ENCODE measurements around the gene VASN.

VASN gene

DNA sequence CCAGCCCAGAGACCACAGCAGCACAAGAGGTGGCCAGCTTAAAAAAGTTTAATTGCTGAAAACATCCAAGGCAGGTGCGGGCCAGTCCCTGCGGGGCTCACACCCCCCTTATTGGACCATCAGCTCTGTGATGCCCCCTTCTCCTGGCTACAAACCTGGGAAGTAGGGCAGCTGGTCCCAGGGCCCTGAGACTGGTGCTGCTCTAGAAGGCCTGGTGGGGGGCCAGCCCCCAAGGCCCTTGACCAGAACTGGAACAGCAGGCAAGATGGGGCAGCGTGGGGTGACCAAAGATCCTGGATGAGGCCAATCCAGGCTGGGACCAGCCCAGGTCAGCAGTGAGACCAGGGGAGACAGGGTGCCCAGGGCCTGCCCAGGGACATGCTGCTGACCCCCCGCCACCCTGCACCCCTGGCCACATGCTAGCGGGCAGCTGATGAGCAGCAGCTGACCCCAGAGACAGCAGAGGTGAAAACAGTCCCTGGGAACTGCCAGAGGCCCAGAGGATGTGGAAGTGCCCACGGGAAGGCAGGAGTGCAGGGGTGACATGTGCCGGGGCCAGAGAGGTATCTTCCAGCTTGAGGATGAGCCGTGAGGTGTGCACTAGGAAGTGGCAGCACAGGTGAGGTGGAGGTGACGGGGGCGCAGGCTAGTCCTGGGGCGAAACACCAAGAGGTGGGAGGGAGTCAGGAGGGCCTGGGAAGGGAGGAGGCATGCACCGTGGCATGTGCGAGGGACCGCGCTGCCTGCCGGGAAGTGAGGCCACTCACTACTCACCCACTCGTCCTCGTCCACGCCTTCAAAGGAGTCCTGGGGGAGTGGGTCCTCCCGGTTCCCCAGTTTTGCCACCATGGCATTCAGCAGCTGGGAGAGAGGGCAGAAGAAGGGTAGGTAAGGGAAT is 16.9 kb upstream of the VASN start:
- DNase-seq, result no peak

DNA sequence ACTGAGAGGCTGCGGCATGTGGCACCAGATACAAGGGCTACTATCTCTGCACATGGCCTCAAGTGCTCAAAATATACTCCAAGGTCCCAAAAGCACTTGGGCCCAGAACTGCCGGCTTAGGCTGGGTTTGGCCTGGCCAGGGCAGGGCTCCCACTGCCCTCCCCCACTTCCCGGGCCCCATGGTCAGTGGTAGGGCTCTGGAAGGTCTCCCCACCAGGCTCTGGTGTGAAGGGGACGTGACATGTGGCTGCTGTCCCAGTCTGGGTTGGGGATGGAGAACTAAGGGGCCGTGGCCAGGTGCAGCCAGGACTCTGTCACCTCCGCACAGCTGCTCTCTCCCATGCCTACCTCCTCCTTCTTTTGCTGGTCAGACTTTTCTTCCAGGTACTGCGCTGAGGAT is 14.8 kb upstream of the VASN start:
- DNase-seq, result no peak

DNA sequence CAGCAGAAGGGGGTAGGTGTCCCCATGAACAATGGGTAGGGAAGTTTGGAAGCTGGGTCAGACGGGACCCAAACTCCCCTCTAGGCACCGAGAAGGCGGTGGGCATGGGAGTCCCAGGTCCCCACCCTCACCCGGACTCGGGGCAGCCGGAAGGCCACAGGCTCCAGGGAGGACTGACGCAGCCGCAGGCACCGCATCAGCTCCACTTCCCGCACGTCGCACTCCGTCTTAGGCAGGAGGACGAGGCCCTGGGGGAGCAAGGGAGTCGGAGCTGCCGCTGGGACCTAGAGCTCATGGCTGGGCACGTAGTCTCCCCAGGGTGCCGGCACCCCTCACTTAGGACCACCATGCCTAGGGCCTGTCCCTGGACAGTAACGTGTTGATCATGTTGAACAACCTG is 13.4 kb upstream of the VASN start:
- no peak for DNase-seq

DNA sequence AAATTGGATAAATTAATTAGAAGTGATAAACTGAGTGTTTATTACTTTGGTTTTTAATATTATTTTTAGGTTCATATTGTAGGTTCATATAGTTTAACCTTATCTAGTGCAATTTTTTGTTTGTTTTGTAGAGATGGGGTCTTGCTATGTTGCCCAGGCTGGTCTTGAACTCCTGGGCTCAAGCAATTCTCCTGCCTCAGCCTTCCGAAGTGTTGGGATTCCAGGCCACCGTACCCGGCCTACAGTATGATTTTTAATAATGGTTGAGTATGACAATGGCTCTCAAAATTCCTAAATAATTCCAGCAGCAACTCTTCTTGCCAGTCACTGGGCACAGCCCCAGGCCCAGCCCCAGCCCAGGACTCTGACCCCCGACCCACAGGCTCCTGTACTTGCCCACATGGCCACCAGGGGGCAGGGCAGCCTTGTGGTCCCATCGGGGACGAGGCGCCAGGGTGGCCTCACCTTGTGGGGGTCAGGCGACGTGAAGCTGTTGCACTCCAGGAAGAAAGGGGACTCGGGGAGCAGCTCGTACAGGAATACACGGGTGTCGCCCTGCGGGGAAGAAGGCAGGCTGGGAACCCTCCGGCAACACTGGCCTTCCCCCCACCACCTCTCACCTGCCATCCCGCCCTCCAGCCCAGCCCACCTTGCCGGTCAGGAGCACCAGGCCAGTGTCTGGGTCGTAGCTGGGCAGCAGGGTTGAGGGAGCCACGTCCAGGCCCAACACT is 12.7 kb upstream of the VASN start:
- DNase-seq, result no peak

DNA sequence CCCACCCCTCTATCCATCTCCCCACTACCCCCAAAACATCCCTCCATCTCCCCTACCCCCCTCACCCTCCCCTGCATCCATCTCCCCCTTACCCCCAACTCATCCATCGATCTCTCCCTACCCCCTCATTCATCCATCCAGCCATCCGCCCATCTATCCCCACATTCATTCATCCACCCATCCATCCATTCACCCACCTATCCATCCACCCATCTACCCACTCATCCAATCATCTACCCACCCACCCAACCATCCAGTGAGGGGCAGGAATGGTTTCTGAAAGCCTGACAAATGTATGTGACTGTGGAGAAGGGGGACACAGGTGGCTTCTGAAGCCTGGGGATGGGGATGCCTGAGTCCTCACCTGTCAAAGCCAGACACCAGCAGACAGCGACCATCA is 11.7 kb upstream of the VASN start:
- DNase-seq, result no peak

DNA sequence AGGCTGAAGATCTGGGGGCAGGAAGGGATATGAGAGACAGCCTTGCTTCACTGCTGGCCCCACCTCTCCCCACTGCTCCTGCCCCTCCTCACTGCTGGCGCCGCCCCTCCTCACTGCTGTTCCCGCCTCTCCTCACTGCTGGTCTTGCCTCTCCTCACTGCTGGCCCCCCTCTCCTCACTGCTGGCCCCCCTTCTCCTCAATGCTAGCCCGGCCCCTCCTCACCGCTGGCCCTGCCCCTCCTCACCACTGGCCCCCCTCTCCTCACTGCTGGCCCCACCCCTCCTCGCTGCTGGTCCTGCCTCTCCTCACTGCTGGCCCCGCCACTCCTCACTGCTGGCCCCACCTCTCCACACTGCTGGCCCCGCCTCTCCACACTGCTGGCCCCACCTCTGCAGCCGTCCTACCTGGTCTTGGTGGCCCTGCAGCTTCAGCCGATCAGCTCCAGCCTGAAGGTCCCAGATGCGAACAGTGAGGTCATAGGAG is 11.1 kb upstream of the VASN start:
- DNase-seq, result peak; percentile 41

DNA sequence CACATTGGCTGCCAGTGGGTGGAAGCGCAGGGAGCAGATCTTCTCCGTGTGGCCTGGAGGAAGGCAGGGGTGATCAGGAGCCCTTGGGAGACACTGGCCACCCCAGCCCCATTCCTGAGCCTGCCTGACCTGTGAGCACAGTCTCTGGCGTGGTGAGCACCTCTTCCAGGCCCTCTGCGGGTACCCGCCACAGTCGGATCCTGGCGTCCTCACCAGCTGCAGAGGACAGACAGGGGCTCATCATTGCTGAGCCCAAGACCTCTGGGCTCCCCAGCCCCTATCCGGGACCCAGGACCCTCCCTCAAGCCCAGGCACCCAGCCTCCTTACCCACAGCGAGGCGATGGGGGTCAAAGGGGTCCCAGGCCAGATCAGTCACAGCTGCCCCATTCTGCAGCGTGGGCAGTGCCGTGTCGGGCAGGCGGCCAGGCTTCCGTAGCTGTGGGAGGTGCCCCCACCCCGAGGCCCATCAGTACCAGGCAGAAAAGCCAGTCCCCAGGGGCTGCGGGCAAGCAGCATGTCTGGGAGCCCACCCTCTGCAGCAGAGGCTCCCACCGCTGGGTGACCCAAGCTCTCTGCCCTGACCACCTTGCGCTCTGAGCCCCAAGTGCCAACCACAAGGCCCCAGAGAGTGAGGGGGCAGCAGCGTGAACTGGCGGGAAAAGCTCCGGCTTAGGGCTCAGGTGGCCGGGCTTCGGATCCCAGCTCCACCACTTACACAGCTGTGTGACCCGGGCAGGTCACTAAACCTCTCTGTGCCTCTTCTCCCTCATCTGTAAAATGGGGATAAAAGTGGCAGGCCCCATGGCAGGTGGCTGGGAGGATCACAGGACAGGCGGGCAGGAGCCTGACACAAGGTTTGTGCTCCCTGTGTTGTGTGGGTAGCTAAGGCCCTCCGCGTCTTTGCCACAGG is 10.4 kb upstream of the VASN start:
- no peak for DNase-seq

DNA sequence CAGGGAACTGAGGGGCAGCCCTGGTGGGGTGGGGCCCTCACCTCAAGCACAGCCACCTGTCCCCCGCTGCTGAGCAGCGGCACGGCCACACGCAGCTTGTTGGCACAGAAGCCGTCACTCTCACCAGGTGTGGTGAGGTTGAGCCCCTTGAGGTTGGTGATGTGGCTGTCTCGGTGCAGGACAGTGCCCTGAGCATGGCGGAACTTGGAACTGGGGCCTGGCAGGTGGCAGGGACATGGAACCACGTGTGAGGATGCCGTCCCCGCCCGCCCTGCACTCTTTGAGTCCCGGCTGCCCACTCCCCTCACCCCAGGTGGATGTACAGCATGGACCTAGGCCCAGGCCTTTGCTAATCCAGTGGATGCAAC is 9.7 kb upstream of the VASN start:
- no peak for DNase-seq

DNA sequence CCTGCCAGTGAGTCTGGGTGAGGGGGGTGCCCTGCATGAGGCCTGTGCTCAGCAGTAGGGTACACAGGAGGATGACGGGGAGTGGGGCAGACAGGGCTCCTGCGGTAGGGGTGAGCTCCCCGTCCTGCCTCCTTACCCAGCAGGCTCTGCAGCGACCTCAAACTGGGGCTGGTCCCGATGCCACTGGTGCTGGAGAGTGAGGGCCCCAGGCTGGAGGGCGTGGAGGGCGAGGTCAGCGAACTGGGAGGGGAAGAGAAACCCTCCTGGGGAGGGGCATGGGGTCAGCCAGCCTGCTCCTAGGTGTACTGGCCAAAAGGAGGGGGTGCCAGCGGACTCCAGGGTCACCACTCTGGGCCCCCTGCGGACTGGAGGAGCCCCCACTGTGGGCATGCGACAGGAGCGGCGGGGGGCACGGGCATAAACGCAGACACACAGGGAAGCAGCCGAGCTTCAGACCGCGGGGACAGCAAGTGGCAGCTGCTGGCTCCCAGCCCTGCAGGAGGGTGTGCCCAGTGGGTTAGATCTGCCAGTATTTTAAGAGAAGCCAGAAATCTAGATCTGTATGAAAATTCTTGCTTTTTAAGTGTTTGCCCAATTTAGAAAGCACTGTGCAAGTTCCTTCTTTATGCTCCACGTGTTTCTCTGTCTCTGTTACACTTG is 9.0 kb upstream of the VASN start:
- DNase-seq, result no peak

DNA sequence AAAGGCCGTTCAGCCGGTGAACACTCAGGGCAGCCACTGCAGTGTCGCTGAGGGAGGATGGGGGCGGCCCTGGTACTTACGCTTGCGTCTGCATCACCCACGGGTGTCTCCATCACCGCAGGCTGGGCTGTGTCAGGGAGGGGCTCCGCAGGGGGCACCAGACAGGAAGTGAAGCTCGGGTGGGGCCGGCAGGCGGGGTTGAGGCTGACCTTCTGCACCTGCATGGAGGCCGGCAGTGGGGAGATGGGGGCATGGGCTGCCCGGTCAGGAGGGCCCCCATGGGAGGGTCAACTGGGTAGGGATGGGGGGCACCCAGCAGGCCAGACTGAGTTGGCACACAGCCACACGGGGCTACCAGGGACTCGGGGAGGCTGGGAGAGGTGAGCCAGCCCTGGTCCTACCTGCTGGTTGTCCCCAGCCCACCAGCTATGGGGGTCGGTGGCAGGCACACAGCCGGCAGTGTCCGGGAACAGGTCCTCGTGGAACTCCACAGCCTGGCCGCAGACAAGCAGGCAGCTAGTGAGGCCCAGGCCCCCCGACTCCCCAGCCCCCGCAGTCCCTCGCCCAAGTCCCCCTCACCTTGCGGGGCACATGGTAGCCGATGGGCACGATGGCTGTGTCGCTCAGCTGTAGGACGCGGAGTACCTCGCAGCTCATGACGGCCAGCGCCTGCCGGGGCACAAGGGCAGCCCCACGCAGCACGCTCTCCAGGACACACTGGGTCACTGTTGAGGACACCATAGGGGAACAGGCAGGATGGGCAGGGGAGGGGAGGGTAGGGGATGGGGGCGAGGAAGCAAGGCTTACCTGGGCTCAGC is 7.2 kb upstream of the VASN start:
- no peak for DNase-seq

DNA sequence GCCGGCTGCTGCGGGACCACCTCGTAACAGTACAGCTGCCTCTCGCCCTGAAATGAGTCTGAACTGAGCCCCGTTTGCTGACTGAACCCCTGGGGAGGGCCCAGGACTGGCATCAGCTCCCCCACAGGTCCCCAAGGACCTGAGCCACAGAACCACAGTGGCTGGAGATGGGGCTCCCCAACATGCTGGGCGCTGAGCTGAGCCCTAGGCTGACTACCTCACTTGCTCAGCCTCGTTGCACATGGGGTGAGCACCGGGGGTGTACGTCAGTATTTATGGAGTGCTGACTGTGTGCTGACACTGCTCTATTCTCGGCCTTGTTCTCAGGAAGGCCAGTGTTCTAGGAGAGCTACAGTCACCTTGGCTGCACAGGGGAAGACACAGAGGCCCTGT is 6.6 kb upstream of the VASN start:
- DNase-seq, result no peak

DNA sequence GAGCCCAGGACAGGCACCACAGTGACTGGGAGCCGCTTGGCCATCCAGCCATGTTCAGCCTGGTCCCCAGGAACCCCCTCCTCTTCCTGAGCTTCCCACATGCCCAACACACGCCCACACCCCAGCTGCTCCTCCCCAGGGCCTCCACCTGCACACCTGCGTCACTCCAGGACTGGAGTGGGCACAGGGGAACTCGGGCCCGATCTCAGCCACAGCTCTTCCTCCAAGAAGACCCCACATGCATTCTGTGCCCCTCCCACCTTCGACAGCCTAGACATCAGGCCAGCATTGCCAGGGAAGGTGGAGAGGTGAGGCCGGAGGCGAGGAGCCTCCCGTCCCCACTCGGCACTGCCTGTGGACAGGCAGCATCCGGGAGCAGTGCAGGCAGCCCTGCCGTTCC is 6.0 kb upstream of the VASN start:
- DNase-seq, result no peak

DNA sequence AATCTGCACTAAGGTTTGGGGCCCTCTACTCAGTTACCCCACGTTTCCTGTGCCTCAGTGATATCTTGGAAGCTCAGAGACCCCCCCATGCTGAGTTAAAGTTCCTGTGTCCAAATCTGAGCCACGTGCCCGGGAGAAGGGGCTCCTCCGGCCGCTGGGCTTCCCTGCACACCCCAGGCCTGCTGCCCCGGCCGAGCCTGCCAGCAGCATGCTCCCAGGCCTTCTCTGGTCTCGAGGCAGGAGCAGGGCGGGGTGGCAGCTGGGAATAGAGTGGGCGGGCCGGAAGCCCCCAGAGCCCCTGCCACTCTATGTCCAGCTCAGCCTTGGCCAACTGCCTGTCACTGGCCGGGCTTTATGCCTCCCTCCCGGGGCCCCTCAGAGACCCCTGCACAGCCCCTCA is 5.6 kb upstream of the VASN start:
- DNase-seq, result no peak

DNA sequence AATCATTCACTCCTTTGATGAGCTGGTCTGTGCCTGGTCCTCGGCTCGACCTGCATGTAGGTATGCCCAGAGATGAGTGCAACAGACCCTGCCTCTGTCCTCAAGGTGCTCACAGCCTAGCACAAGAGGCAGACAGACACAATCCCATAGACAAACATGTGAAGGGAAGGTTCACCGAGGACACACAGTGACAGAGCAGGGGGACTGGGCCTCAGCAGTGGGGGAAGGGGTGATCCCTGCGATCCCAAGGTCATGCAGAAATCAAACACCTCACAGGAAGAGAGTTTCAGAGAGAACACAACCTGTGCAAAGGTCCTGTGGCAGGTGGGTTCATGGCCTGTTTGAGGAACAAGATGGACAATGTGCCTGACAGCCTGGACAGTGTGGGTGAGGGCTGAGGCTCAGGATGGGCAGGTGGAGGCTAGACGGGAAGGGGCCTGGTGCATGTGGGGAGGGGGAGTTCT is 4.2 kb upstream of the VASN start:
- DNase-seq, result no peak

DNA sequence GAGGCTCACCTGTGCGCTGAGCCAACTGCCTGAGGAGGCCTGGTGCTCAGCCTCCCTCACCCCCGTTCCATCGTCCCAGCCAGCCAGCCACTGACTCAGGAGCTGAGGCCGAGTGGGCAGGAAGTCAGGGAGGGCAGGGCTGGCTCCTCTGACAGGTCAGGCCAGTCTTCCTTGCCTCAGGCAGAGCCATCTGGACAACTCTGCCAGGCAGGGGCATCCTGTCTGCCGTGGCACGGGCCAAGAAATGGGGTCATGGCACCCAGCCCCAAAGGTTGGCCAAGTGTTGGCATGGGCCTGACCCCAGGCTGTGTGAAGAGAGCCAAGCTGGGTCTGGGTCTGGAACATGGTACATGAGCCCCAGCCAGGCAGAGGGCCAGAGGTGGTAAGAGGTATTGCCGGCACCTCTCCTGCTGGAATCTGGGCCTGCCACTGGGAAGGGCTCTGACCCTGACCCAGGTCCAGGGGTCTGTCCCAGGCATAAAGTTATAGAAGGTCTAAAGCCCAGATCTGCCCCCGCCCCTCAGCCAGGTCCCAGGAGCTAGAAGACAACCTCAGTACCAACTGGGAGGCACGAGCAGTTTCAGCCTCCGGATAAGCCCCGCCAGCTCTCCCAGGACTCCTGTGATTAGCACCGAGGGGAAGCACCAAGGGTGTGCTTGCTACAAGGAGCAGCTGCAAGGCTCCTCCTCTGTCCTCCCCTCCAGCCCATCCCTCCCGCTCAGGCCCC is 2.5 kb upstream of the VASN start:
- DNase-seq, result peak; percentile 86

DNA sequence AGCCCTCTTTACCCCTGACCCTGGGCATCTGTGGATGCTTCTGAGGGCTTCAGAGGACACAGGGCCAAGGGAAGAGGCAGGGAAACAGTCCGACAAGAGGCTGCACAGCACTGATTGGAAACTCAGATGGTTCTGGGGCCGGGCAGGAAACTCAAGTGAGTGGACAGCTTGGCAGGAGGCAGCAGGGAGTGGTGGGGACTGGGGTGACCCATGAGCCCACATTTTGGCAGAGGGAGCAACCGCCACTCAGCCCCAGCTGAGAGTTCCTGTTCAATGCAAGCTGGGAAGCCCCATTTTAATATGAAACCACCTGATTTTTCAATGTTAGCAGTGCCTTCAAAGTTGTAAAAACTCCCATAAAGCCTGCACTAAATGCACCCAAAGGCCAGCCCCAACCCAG is 1.5 kb upstream of the VASN start:
- DNase-seq, result no peak

DNA sequence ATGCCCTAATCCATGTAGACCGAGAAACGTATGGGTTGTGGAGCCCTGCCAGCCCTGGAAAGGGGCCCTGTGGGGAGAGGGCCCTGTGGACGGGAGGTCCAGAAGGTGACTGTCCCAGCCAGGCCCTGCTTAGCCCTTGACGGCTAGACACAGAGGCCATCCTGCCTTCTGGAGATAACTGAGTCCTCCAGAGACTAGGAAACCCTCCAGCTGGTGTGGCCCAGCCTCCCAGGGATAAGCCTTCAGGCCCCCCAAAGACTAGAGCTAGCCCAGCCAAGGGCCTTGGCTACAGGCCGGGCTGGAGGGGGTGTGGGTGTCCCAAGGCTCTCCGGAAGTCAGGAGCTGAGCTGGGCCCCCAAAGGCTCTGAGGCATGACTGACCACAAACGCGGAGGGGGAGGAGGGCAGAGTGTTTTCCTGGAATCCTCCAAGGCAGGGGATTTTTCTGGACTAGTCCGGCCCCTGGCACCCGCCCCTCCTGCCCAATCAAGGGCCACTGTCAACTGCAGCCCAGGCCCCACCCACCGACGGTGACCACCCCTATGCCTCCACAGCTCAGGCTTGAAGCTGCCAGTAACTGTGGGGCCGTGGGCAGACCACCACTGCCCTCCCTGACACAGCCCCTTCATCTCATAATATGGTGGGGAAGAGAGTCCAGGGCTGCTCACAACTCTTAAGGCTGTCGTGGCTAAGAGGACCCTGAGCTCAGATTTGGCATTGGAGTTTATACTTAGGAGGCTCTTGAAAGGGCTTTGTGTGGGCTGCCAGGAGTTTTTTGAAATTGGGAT is 885 bp upstream of the VASN start:
- DNase-seq, result peak; percentile 94

DNA sequence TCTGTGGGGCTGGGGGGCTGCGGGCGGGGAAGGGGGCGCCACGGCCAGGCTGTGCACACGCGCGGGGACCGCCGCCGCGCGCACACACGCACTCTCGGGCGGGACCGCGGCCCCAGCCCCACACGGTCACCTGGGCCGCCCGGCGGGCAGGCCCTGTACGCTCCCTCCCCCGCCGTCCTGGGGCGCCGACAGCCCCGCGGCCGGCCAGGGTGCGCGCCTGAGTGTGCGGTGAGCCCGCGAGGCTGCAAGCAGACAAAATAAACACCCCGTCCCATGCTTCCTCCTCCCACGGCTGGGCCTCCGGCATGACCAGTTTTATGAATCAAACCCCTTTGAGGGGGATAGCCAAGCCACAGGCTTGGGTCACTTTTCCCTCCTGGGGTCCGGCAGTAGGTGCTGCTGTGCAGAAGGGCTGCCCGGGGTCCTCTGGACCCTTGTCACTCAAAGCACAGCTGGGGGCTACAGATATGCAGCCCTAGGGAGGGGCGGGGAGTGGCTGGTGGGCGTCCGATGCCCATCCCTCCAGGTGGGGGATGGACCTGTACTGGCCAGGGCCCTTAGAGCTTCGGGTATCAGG is 441 bp downstream of the VASN start:
- DNase-seq, result no peak

DNA sequence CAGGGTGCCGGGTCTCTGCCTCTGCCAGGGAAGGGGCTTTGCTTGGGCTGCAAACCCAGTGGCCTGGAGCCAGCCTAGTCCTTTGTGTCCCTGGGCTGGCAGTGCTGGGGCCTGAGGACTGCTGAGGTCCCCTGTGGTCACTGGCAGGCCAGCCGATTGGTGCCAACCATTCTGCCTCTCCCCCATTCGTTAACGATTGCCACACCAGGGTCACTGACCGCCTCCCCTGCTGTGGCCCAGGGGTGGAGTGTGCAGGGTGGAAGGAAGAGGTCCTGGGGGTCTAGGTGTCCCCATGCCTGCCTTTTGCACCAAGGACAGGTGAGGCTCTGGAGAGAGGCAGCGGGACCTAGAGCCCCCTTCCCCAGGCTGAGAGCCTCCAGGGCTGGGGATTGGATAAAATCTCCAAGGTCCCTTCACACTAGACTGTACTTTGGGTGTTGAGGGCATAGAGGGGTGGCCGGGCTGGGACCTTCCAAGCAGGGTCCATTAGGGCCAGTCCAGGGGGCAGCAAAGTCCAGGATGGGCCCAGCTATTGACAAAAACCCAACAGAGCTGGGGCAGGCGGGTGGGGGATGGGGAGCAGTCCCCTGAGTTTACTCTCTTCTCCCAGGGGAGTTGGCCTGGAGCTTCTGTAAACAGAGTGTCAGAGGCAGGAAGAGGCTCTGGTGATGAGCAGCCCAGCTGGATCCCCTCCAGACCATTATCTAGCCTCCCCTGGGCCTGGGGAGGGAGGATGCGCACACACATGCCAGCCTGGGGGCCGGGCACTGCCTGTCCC is 1.1 kb downstream of the VASN start:
- DNase-seq, result peak; percentile 89

Measured in NCI-H226 (cell line).